ENCODE data around the gene APOL2. TPM values are rescaled to one million over a fixed set of nuclear protein-coding genes. Genes with fewer than 3 reads are reported as not detected.

Gene APOL2
- total RNA-seq, 2 experiments from 2014 or later = 11.8 to 12.4 TPM

GRCh38 chr22:36285545-36285944 is 46.2 kb upstream of the APOL2 start:
- DNase-seq (ENCODE audit: low spot score) = no peak
- no peaks in the 10 kb centered on the region for H3K9me3 ChIP-seq (ENCODE audit: low read length)
- no peak overlapping the region for H3K4me3 ChIP-seq (ENCODE audit: low read depth, low read length, poor library complexity, severe bottlenecking)
- intact Hi-C loops (cut with micrococcal nuclease; ENCODE audit: unreplicated experiment) = no loop called here
- H3K36me3 ChIP-seq (ENCODE audit: insufficient read depth, low read length) = peaks cover 91% of the 10 kb centered on the region
- no peak for TF ChIP-seq EZH2phosphoT487 (IDR thresholded peaks at IDR 0.05; ENCODE audit: borderline replicate concordance, low read depth, low read length)
- no peak for TF ChIP-seq CTCF (conservative IDR thresholded peaks at IDR 0.05; ENCODE audit: low read length)
- BruUV-seq (replicated peaks) = no TSS peak
- H2AFZ ChIP-seq (ENCODE audit: low read length) = no peak overlapping the region
- H3K27ac ChIP-seq (ENCODE audit: low read depth, low read length, poor library complexity, severe bottlenecking) = no peak overlapping the region
- CTCF ChIA-PET (ENCODE audit: unreplicated experiment) = no interaction called here
- H3K79me2 ChIP-seq (ENCODE audit: insufficient read depth, low read depth, low read length) = no peaks in the 10 kb centered on the region
- H3K4me2 ChIP-seq (ENCODE audit: low read length) = no peak overlapping the region
- H3K4me1 ChIP-seq (ENCODE audit: insufficient read depth, low read length, poor library complexity, severe bottlenecking) = no peaks in the 10 kb centered on the region
- POLR2A ChIA-PET = interaction anchor here (0.6 kb wide), 1 partner anchor 528 kb away, joined by 3 read pairs; no protein-coding TSS in a partner anchor
- H4K20me1 ChIP-seq (ENCODE audit: insufficient read depth, low read length) = no peaks in the 10 kb centered on the region
- no peaks in the 10 kb centered on the region for H3K9me2 ChIP-seq (ENCODE audit: insufficient read depth, low read length)

GRCh38 chr22:36285017-36285416 is 45.7 kb upstream of the APOL2 start:
- TF ChIP-seq EZH2phosphoT487 (IDR thresholded peaks at IDR 0.05; ENCODE audit: borderline replicate concordance, low read depth, low read length) = no peak
- no peak for TF ChIP-seq CTCF (conservative IDR thresholded peaks at IDR 0.05; ENCODE audit: low read length)
- ChIA-PET CTCF (ENCODE audit: unreplicated experiment) (interaction anchor here (1.4 kb wide), 1 partner anchor 125 kb away, joined by 3 read pairs; the partner anchor contains the start of gene APOL3), POLR2A (no interaction called here)
- no peaks in the 10 kb centered on the region for H3K4me1 ChIP-seq (ENCODE audit: insufficient read depth, low read length, poor library complexity, severe bottlenecking)
- H3K36me3 ChIP-seq (ENCODE audit: insufficient read depth, low read length) = peaks cover 92% of the 10 kb centered on the region
- no peak for DNase-seq (ENCODE audit: low spot score)
- no peak overlapping the region for H2AFZ ChIP-seq (ENCODE audit: low read length)
- no peaks in the 10 kb centered on the region for H3K79me2 ChIP-seq (ENCODE audit: insufficient read depth, low read depth, low read length)
- H3K4me2 ChIP-seq (ENCODE audit: low read length) = no peak overlapping the region
- no peaks in the 10 kb centered on the region for H3K9me2 ChIP-seq (ENCODE audit: insufficient read depth, low read length)
- intact Hi-C loops (cut with micrococcal nuclease; ENCODE audit: unreplicated experiment) = no loop called here
- no peaks in the 10 kb centered on the region for H4K20me1 ChIP-seq (ENCODE audit: insufficient read depth, low read length)
- BruUV-seq (replicated peaks) = no TSS peak
- no peak overlapping the region for H3K4me3 ChIP-seq (ENCODE audit: low read depth, low read length, poor library complexity, severe bottlenecking)
- H3K27ac ChIP-seq (ENCODE audit: low read depth, low read length, poor library complexity, severe bottlenecking) = no peak overlapping the region
- H3K9me3 ChIP-seq (ENCODE audit: low read length) = no peaks in the 10 kb centered on the region

- Histone ChIP-seq H3K36me3 (ENCODE audit: insufficient read depth, low read length) (peaks cover 90% of the 10 kb centered on the region), H4K20me1 (ENCODE audit: insufficient read depth, low read length) (no peaks in the 10 kb centered on the region), H3K4me2 (ENCODE audit: low read length) (no peak overlapping the region), H3K4me1 (ENCODE audit: insufficient read depth, low read length, poor library complexity, severe bottlenecking) (no peaks in the 10 kb centered on the region), H3K4me3 (ENCODE audit: low read depth, low read length, poor library complexity, severe bottlenecking) (no peak overlapping the region), H3K79me2 (ENCODE audit: insufficient read depth, low read depth, low read length) (no peaks in the 10 kb centered on the region), H2AFZ (ENCODE audit: low read length) (no peak overlapping the region), H3K9me3 (ENCODE audit: low read length) (no peaks in the 10 kb centered on the region), H3K27ac (ENCODE audit: low read depth, low read length, poor library complexity, severe bottlenecking) (no peak overlapping the region), H3K9me2 (ENCODE audit: insufficient read depth, low read length) (no peaks in the 10 kb centered on the region)
- no peak for DNase-seq (ENCODE audit: low spot score)
- intact Hi-C loops (cut with micrococcal nuclease; ENCODE audit: unreplicated experiment) = no loop called here
- TF ChIP-seq CTCF (conservative IDR thresholded peaks at IDR 0.05; ENCODE audit: low read length) (no peak), EZH2phosphoT487 (IDR thresholded peaks at IDR 0.05; ENCODE audit: borderline replicate concordance, low read depth, low read length) (no peak)
- ChIA-PET POLR2A (no interaction called here), CTCF (ENCODE audit: unreplicated experiment) (interaction anchor here (1.4 kb wide), 1 partner anchor 124 kb away, joined by 3 read pairs; the partner anchor contains the start of gene APOL3)
- BruUV-seq (replicated peaks) = no TSS peak
Measured at GRCh38 chr22:36284171-36284571, 44.8 kb upstream of the APOL2 start.
